SHP77 (cell line): Measurements from ENCODE around the gene NAA80.
"Not testable (repeated sequence)": the region's sequence is repeated elsewhere in the genome, so short reads cannot be mapped to it uniquely, and the experiment has no call there.

Experiments used
- DNase-seq, 2 experiments: peaks; one replicate each; lab custom pipeline; 2025; lab: John Stamatoyannopoulos, UW

NAA80 gene

GRCh38 chr3:50290161-50290641, 9.0 kb downstream of the NAA80 start:
- DNase-seq, result no peak

DNA sequence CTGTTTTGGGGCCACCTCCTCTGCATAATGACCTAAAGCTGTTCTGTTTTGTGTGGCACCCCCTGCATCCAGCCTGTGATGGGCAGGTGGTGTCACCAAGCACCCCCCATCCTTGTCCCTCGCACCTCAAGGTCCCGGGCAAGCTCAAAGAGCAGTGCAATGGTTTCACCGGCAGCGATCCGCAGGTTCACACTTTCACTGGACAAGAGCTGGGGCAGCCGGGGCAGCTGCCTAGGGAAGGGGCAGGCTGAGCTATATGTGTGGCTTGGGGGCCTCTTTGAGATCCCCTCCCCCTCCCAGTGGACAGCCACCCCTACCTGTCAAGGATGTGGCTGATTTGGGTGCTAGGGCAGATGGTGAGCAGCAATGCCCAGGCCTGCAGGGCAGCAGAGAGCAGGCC, 10.1 kb downstream of the NAA80 start:
- DNase-seq, result no peak

DNA sequence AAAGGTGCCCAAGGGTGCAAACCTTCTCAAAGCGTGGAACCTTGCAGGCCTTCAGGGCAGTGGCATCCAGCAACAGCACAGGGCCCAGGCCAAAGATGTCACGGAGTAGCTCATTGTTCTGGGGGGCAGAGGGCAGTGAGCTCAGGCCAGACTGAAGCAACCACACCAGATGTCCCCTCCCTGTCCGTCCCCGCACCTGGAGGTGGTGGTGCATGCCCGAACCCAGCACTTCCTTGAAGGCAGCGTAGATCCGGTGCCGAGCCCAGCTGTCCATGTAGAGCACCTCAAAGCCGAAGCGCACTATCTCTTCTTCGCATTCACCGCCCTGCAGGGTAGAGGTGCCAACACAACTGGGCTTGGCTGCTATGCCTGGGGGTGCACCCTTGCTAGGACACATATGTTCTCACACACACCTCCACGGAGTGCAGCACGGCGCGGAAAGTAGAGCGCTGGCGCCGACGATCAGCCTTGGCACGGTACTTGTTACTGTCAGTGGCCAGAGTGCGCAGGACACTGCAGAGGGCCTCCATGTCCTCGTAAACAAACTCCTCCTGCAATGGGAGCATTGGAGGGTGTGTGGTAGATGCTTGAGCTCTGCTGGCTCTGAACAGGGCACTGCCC, 10.7 kb downstream of the NAA80 start:
- DNase-seq, result no peak

DNA sequence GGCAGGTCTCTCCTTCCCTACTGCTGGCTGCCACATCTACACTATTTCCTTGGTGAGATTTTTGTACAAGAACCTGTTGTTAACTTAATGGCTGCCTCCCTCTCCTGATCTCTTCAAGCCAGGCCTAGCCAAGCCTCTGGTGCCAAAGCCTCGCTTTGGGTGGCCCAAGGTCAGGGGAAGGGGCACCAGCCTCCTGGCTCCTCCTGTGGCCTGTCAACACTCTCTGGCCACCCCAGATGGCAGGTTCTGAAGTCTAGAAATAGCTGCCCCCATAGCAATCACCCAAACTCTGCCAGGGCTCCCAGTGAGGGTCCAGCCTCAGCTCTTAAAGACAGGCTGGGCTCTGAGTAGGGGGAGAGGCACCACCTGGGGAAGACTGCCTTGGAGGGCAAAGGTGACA, 11.9 kb downstream of the NAA80 start:
- no peak for DNase-seq

- no peak for DNase-seq
These were observed 12.6 kb downstream of the NAA80 start for GRCh38 chr3:50286322-50287227.

GRCh38 chr3:50284121-50284520, 15.1 kb downstream of the NAA80 start:
- DNase-seq, result not testable (repeated sequence)

DNA sequence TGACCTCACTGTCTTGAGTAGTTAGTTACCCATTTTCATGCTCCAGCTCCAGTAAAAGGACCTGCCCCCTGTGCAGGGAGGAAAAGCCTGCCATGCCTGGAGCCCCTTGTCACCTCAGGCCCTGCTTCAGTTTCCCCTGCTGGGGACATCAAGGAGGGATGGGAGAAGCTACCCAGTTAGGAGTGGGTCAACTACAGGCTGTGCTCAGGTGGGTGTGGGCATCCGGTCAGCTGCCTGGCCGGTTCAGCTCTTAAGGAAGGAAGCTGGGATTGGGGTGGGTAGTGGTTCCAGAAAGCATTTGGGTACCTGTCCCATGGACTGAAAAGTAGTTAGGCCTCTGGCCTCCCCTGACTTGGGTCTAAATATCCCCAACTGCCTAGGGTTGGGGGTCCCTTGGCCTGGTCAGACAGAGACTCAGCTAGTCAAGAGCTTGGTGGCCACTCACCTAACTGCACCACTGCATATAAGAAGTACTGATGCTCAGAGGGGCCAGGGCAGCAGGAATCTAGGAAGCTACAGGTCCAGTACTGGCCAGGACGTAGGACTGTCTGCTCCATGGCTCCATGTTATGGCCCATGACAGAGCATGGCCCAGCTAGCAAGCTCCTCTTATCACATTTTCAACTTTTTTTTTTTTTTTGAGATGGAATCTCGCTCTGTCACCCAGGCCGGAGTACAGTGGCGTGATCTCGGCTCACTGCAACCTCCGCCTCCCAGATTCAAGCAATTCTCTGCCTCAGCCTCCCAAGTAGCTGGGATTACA, 19.8 kb downstream of the NAA80 start:
- DNase-seq, result no peak

DNA sequence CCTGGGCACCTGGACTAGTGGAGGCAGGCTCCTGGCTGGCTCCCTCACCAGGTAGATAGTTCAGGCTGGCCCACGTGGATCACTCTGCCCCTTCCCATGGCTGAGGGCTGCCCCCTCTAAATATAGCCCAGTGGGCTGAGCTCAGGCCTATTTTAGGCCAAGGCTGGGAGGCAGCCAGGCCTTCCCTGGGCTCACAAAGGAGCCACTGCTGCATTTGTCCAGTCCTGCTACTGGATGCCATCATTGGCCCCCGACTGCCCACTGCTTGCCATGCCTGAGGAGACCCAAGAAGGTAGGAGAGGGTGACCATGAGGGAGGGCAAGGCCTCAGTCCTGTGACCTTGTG, 20.4 kb downstream of the NAA80 start, which contains the start of gene LSMEM2:
LSMEM2 (plus strand) TSS at position 208 of the 345 bp plus-strand sequence; CDS start at position 235, 27 bp downstream.
- DNase-seq, result no peak

GRCh38 chr3:50278123-50278879, 20.9 kb downstream of the NAA80 start:
- DNase-seq, result no peak

DNA sequence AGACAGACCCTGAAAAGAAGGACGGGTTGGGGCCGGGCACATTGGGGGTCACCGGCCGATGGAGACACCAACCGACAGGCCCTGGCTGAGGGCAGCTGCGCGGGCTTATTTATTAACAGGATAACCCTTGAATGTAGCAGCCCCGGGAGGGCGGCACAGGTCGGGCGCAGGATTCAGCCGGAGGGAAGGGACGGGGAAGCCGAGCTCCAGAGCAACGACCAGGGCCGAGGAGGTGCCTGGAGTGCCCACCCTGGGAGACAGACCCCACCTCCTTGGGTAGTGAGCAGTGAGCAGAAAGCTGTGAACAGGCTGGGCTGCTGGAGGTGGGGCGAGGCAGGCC, 22.5 kb downstream of the NAA80 start:
- DNase-seq, result no peak

DNA sequence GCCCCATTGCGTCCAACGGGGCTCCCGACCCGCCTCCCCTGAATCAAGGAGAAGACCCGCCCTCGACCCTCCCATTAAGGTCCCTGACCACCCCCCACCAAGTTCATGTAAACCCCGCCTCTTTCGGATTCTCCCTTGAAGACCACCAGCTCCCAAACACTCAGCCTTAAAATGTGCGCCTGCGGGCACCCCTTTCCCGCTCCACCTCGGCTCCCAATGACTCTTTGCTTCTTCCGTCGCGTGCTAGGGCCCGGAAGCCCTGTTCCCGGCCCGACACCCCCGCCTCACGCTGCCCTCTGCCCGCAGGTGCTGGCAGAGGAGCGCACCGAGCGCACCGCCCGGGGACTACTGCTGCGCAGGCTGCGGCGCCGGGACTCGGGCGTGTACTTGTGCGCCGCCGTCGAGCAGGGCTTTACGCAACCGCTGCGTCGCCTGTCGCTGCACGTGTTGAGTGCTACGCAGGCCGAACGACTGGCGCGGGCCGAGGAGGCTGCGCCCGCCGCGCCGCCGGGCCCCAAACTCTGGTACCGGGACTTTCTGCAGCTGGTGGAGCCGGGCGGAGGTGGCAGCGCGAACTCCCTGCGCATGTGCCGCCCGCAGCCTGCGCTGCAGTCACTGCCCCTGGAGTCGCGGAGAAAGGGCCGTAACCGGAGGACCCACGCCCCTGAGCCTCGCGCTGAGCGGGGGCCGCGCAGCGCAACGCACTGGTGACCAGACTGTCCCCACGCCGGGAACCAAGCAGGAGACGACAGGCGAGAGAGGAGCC, 23.0 kb downstream of the NAA80 start:
- no peak for DNase-seq

DNA sequence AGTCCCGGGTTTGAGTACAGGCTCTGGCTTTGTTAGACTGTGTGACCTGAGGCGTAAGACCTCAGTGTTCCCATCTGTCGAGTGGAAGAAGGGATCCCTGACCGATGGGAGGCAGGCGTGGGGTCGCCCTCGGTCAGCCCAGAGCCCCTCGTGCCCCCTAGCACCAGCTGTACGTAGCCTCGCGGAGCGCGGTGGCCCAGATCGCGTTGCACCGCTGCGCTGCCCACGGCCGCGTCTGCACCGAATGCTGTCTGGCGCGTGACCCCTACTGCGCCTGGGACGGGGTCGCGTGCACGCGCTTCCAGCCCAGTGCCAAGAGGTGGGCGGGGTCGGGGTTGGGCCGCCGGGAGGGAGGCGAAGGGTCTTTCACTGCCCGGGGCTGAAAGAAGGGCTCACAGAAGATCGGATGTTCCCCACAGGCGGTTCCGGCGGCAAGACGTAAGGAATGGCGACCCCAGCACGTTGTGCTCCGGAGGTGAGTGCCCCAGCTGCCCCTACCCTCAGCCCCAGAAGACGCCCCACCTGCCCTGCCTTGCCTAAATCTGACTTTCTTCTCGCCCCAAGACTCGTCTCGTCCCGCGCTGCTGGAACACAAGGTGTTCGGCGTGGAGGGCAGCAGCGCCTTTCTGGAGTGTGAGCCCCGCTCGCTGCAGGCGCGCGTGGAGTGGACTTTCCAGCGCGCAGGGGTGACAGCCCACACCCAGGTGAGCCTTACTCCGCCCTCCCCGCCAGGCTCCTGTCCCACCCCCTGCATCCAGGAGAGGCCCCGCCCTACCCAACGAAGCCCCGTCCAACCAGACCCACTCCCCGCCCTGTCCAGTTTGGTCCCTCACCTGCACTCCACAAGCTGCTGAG, 23.8 kb downstream of the NAA80 start:
- no peak for DNase-seq

- DNase-seq, result peak; percentile 72 to 80
These were observed 24.7 kb downstream of the NAA80 start for GRCh38 chr3:50274371-50275104.

DNA sequence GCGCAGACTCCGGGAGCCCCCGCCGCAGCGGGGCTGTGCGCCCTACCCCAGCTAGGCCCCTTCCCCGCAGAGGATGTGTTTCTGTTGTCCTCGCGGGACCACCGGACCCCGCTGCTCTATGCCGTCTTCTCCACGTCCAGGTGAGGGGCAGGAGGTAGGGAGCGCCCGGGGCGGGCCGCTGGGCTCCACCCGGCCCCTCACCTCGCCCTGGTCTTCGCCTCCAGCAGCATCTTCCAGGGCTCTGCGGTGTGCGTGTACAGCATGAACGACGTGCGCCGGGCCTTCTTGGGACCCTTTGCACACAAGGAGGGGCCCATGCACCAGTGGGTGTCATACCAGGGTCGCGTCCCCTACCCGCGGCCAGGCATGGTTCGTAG, 25.5 kb downstream of the NAA80 start:
- no peak for DNase-seq

DNA sequence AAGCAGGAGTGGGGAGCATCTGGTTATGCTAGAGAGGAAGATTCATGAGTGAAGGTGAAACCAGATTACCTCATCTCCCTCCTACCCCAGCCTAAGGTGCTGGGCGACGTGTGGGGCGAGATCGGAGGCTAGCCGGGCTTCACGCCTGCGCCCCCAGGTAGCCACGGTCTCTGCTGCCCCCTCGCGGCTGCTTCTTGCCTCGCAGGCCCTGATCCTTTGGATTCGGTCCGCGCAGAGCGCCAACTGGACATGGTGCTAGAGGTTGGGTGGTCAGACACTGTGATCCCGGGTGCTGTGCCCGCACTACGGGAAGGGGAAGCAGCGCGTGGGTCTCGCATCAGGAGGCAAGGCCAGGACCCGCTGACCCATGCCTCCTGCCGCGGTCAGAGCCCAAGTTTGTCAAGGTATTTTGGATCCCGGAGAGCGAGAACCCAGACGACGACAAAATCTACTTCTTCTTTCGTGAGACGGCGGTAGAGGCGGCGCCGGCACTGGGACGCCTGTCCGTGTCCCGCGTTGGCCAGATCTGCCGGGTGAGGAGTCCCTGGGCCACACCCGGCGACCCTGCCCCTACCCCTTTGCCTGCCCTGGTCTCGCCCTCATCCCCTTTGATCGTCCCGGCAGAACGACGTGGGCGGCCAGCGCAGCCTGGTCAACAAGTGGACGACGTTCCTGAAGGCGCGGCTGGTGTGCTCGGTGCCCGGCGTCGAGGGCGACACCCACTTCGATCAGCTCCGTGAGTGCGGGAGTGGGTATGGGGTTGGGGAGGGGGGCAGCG, 26.1 kb downstream of the NAA80 start:
- DNase-seq, result peak; percentile 70 to 71

DNA sequence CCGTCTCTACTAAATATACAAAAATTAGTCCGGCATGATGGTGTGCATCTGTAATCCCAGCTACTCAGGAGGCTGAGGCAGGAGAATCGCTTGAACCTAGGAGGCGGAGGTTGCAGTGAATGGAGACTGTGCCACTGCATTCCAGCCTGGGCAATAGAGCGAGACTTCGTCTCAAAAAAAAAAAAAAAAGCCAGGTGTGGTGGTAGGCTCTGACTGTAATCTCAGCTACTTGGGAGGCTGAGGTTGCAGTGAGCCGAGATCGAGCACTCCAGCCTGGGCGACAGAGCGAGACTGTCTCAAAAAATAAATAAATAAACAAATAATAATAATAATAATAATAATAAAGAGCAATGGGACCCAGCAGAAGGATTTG, 26.7 kb downstream of the NAA80 start:
- DNase-seq, result not testable (repeated sequence)

- no peak for DNase-seq
These were observed 27.8 kb downstream of the NAA80 start for GRCh38 chr3:50271314-50271936.
